Measurements from ENCODE around the gene PSMD3. TPM values are rescaled to one million over a fixed set of nuclear protein-coding genes. Genes with fewer than 3 reads are reported as not detected.
A peak's percentile ranks its signal among the peaks of the same experiment; 100 is the strongest.
"Not testable (repeated sequence)": the region's sequence is repeated elsewhere in the genome, so short reads cannot be mapped to it uniquely, and the experiment has no call there.

Gene PSMD3
- 100 to 1,000 TPM in 2 of 4 donors, 10 to 100 TPM in 2; 87.3 to 122 (median 107) TPM for polyA plus RNA-seq (ENCODE audit: insufficient read length in 4 of 4)

- peak; percentile 100 for DNase-seq (ENCODE audit: low read depth in 4 of 4, low spot score in 3 of 4)
Observed at GRCh38 chr17:39980351-39981206, at the start of gene PSMD3. PSMD3 (plus strand) TSS chr17:39980807; CDS start chr17:39980971, 164 bp downstream.

DNA sequence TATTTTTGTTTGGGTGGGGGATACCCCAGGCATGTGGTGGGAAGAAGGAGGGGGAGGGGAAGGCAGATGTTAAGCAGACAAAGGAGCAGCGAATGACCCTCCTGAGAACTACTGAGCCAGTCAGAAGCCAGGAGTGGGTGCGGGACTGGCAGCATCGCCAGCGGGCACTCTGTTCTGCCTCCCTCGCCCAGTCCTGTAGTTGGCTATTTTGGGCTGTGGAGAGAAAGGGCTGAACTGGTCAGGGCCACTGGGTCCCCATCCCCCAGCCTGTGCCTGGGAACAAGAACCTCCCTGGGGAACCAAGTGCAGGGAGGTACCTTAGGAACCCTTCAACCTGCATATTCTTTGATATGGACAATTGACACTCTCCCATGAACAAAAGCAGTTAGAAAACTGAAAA is 46.7 kb upstream of the PSMD3 start:
- DNase-seq (ENCODE audit: low read depth in 4 of 4, low spot score in 3 of 4) = no peak

GRCh38 chr17:39934324-39934723 is 46.3 kb upstream of the PSMD3 start:
- no peak for DNase-seq (ENCODE audit: low read depth in 4 of 4, low spot score in 3 of 4)

DNA sequence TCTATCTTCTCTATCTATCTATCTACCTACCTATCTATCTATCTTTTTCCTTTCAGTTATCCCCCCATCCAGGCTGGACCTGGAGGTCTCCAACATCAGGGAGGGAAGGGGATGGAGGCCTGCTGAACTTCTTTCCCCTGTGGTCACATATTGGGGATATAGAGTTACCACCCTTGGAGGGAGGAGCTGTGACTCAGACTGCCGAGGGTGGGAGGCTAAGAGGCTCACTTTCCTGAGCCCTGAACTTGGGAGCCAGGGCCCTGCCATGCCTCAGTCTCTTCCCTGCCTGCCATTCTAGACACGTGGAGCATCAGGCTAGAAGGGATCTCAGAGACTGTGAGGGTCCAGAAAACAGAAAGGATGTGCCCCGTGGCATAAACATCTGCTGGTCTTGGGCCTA is 44.7 kb upstream of the PSMD3 start:
- DNase-seq (ENCODE audit: low read depth in 4 of 4, low spot score in 3 of 4) = no peak

- DNase-seq (ENCODE audit: low read depth in 4 of 4, low spot score in 3 of 4) = no peak
Observed at GRCh38 chr17:39937447-39937846, 43.2 kb upstream of the PSMD3 start.

- DNase-seq (ENCODE audit: low read depth in 4 of 4, low spot score in 3 of 4) = no peak
Observed at GRCh38 chr17:39938140-39938869, 42.3 kb upstream of the PSMD3 start.

- no peak for DNase-seq (ENCODE audit: low read depth in 4 of 4, low spot score in 3 of 4)
Observed at GRCh38 chr17:39939106-39939505, 41.5 kb upstream of the PSMD3 start.

GRCh38 chr17:39939588-39940419 is 40.8 kb upstream of the PSMD3 start:
- peak in 1 of 4 donors; percentile 67 for DNase-seq (ENCODE audit: low read depth in 4 of 4, low spot score in 3 of 4)

- DNase-seq (ENCODE audit: low read depth in 4 of 4, low spot score in 3 of 4) = no peak
Observed at GRCh38 chr17:39943702-39944392, 36.8 kb upstream of the PSMD3 start.

GRCh38 chr17:39944393-39944711 is 36.3 kb upstream of the PSMD3 start:
- DNase-seq (ENCODE audit: low read depth in 4 of 4, low spot score in 3 of 4) = no peak

GRCh38 chr17:39946551-39947330 is 33.9 kb upstream of the PSMD3 start:
- no peak for DNase-seq (ENCODE audit: low read depth in 4 of 4, low spot score in 3 of 4)

- not testable (repeated sequence) for DNase-seq (ENCODE audit: low read depth in 4 of 4, low spot score in 3 of 4)
Observed at GRCh38 chr17:39948489-39948828, 32.1 kb upstream of the PSMD3 start.

- no peak for DNase-seq (ENCODE audit: low read depth in 4 of 4, low spot score in 3 of 4)
Observed at GRCh38 chr17:39949028-39949427, 31.6 kb upstream of the PSMD3 start.

DNA sequence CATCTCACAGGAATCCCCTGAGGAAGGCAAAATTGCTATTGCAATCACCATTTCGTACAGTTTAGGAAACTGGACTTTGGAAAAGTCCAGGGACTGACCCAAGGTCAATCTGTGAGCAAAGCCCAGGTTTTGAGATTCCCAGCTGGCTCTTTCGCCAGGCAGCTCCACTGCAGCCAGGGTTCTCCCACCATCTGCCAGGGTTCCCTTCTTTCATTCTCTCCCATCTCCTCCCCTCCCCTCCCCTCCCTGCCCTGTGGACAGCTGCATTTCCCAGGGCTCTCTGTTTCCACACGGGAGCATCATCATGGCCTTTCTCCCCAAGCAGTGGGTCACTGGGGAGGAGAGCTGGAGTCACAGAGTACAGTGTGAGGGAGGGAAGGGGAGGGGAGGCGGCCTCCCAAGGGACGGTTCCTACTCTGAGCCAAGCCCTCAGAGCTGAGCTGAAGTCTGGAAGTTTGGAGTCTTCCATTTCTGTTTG is 29.7 kb upstream of the PSMD3 start:
- DNase-seq (ENCODE audit: low read depth in 4 of 4, low spot score in 3 of 4) = no peak

DNA sequence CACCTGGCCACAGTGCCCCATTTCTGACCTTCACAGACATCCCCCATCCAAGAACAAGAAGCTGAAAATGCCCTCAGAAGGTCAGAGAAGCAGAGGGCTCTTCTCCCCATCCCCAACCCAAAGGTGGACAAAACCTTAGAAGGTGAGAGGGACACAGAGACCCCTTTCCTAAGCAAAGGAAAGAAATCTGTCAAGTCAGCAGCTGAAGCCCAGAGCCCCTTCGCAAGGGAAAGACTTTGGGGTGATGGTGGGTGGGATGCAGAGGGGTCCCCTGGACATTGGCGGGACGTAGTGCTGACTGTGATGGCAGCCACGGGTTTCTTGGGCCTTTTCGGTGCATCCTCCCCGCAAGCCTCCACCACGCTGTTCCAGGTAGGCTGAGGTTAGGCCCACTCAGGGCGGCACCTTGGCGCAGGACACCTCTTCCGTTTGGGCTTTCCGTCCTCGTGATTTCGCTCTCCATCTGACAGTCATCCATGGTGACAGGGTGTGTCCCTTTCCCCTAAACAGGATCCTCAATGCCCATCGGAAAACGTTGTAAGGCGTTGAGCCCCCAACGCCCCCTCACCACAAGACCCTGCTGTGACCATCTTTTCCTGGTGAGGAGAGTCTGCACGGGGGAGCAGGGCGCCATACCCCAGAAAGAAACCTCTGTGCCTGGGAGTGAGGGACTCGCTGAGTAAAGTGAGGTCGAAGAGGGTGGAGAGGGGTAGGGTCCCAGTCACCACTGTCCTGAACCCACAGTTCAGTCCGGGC is 28.5 kb upstream of the PSMD3 start:
- DNase-seq (ENCODE audit: low read depth in 4 of 4, low spot score in 3 of 4) = no peak

GRCh38 chr17:39952680-39953470 is 27.7 kb upstream of the PSMD3 start:
- peak; percentile 83 to 90 (median 88) for DNase-seq (ENCODE audit: low read depth in 4 of 4, low spot score in 3 of 4)

DNA sequence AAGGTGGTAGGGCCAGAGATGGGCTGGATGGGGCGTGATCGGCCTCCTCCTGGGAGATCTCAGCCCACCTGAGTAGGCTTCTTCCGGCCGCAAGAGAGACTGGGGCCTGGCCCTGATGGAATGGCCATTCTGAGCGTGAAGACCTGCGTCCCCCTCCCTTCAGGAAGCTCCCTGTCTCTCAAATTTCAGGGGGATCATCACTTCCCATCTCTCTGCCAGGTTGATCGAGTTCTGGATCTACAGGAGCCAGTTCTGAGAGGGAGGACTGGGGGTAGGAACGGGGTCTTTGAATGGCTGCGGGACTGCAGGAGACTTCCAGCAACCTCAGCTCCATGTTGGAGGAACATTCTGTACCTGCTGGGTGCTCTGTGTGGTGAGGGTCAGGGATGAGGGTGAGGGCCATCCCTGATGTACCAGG is 27.1 kb upstream of the PSMD3 start:
- no peak for DNase-seq (ENCODE audit: low read depth in 4 of 4, low spot score in 3 of 4)

DNA sequence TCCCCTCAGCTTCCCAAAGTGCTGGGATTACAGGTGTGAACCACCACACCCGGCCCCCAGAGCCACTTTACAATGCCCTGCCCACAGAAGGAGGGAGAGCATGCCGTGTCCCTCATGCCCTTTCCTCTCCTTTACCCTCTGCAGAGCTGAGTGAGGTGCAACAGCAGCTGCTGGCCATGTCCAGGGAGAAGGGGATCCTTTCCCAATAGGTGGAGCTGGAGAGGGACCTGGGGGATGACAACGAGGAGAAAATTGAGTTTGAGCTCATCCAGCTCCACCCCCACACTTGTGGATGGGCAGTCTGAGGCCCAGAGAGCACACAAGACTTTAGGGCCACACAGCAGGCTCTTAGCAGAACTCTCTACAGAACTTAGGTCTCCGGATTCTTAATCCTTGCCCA is 25.7 kb upstream of the PSMD3 start:
- DNase-seq (ENCODE audit: low read depth in 4 of 4, low spot score in 3 of 4) = no peak
